Dendritic cell treated with granulocyte-macrophage colony-stimulating factor and Interleukin-4, amounts not matched to agents 40 ng/mL and 50 ng/mL, for 4 days (primary cell): ENCODE results near the gene MBNL2.

Experiments used
- H3K27ac Mint-ChIP-seq: one replicate; pipeline ENCODE4 v1.8.0; 2022; ENCODE audit warnings: mild to moderate bottlenecking, mixed read lengths
- H3K27me3 Mint-ChIP-seq: one replicate; pipeline ENCODE4 v1.8.0; 2022; ENCODE audit warnings: mild to moderate bottlenecking, mixed read lengths
- H3K36me3 Mint-ChIP-seq: one replicate; pipeline ENCODE4 v1.8.0; 2022; ENCODE audit warnings: low read depth, mixed read lengths
- H3K4me1 Mint-ChIP-seq: one replicate; pipeline ENCODE4 v1.8.0; 2022; ENCODE audit warnings: low read depth, mixed read lengths
- H3K4me3 Mint-ChIP-seq: one replicate; pipeline ENCODE4 v1.8.0; 2022; ENCODE audit warnings: mild to moderate bottlenecking, moderate library complexity, mixed read lengths
- H3K9me3 Mint-ChIP-seq: one replicate; pipeline ENCODE4 v1.8.0; 2022; ENCODE audit warnings: mixed read lengths
- intact Hi-C: fragments of 100-400 bp; cut with micrococcal nuclease; formaldehyde crosslinking; loops from one replicate; pipeline ENCODE4 v1.15.0; 2022

The MBNL2 gene

GRCh38 chr13:97257228-97257755 is 35.2 kb downstream of the MBNL2 start:
- peaks cover 26% of the 10 kb centered on the region for H3K36me3 Mint-ChIP-seq
- H3K4me3 Mint-ChIP-seq, result no peak overlapping the region
- no peaks in the 10 kb centered on the region for H3K27me3 Mint-ChIP-seq
- peaks cover 53% of the 10 kb centered on the region for H3K4me1 Mint-ChIP-seq
- intact Hi-C loops, result no loop called here
- H3K9me3 Mint-ChIP-seq, result no peaks in the 10 kb centered on the region
- H3K27ac Mint-ChIP-seq, result peak overlapping the region; percentile 64

- H3K27ac Mint-ChIP-seq, result peak overlapping the region; percentile 64
- peaks cover 29% of the 10 kb centered on the region for H3K36me3 Mint-ChIP-seq
- peaks cover 56% of the 10 kb centered on the region for H3K4me1 Mint-ChIP-seq
- intact Hi-C loops, result no loop called here
- no peaks in the 10 kb centered on the region for H3K27me3 Mint-ChIP-seq
- no peaks in the 10 kb centered on the region for H3K9me3 Mint-ChIP-seq
- no peak overlapping the region for H3K4me3 Mint-ChIP-seq
Observed at GRCh38 chr13:97257800-97258799, 36.0 kb downstream of the MBNL2 start.

GRCh38 chr13:97258801-97259200 is 36.7 kb downstream of the MBNL2 start:
- Mint-ChIP-seq H3K27me3 (no peaks in the 10 kb centered on the region), H3K27ac (no peak overlapping the region), H3K4me1 (peaks cover 56% of the 10 kb centered on the region), H3K4me3 (no peak overlapping the region), H3K36me3 (peaks cover 32% of the 10 kb centered on the region), H3K9me3 (no peaks in the 10 kb centered on the region)
- intact Hi-C loops, result no loop called here

GRCh38 chr13:97259410-97259797 is 37.3 kb downstream of the MBNL2 start:
- Mint-ChIP-seq H3K9me3 (no peaks in the 10 kb centered on the region), H3K4me1 (peaks cover 56% of the 10 kb centered on the region), H3K27me3 (no peaks in the 10 kb centered on the region), H3K4me3 (no peak overlapping the region), H3K36me3 (peaks cover 32% of the 10 kb centered on the region), H3K27ac (no peak overlapping the region)
- intact Hi-C loops, result no loop called here

GRCh38 chr13:97259798-97260714 is 37.9 kb downstream of the MBNL2 start:
- Mint-ChIP-seq H3K27ac (no peak overlapping the region), H3K27me3 (no peaks in the 10 kb centered on the region), H3K4me3 (no peak overlapping the region), H3K36me3 (peaks cover 32% of the 10 kb centered on the region), H3K4me1 (peaks cover 56% of the 10 kb centered on the region), H3K9me3 (no peaks in the 10 kb centered on the region)
- intact Hi-C loops, result no loop called here

GRCh38 chr13:97261254-97262005 is 39.3 kb downstream of the MBNL2 start:
- H3K36me3 Mint-ChIP-seq, result peaks cover 32% of the 10 kb centered on the region
- H3K27ac Mint-ChIP-seq, result peak overlapping the region; percentile 2
- H3K27me3 Mint-ChIP-seq, result no peaks in the 10 kb centered on the region
- H3K4me3 Mint-ChIP-seq, result no peak overlapping the region
- H3K9me3 Mint-ChIP-seq, result no peaks in the 10 kb centered on the region
- peaks cover 56% of the 10 kb centered on the region for H3K4me1 Mint-ChIP-seq
- intact Hi-C loops, result no loop called here

GRCh38 chr13:97262058-97262457 is 39.9 kb downstream of the MBNL2 start:
- H3K9me3 Mint-ChIP-seq, result no peaks in the 10 kb centered on the region
- H3K27ac Mint-ChIP-seq, result peak overlapping the region; percentile 2
- no peaks in the 10 kb centered on the region for H3K27me3 Mint-ChIP-seq
- intact Hi-C loops, result no loop called here
- H3K36me3 Mint-ChIP-seq, result peaks cover 31% of the 10 kb centered on the region
- H3K4me3 Mint-ChIP-seq, result no peak overlapping the region
- peaks cover 52% of the 10 kb centered on the region for H3K4me1 Mint-ChIP-seq

- no peaks in the 10 kb centered on the region for H3K27me3 Mint-ChIP-seq
- peaks cover 30% of the 10 kb centered on the region for H3K36me3 Mint-ChIP-seq
- no peak overlapping the region for H3K27ac Mint-ChIP-seq
- intact Hi-C loops, result no loop called here
- no peaks in the 10 kb centered on the region for H3K9me3 Mint-ChIP-seq
- H3K4me1 Mint-ChIP-seq, result peaks cover 42% of the 10 kb centered on the region
- H3K4me3 Mint-ChIP-seq, result no peak overlapping the region
Observed at GRCh38 chr13:97263160-97263559, 41.0 kb downstream of the MBNL2 start.

- no peak overlapping the region for H3K4me3 Mint-ChIP-seq
- intact Hi-C loops, result no loop called here
- H3K4me1 Mint-ChIP-seq, result peaks cover 30% of the 10 kb centered on the region
- no peaks in the 10 kb centered on the region for H3K27me3 Mint-ChIP-seq
- no peak overlapping the region for H3K27ac Mint-ChIP-seq
- H3K9me3 Mint-ChIP-seq, result no peaks in the 10 kb centered on the region
- peaks cover 32% of the 10 kb centered on the region for H3K36me3 Mint-ChIP-seq
Observed at GRCh38 chr13:97264663-97265062, 42.5 kb downstream of the MBNL2 start.

GRCh38 chr13:97266332-97266731 is 44.2 kb downstream of the MBNL2 start:
- H3K36me3 Mint-ChIP-seq, result peaks cover 27% of the 10 kb centered on the region
- intact Hi-C loops, result no loop called here
- H3K4me3 Mint-ChIP-seq, result no peak overlapping the region
- no peak overlapping the region for H3K27ac Mint-ChIP-seq
- H3K4me1 Mint-ChIP-seq, result peaks cover 13% of the 10 kb centered on the region
- no peaks in the 10 kb centered on the region for H3K9me3 Mint-ChIP-seq
- no peaks in the 10 kb centered on the region for H3K27me3 Mint-ChIP-seq

- Mint-ChIP-seq H3K27me3 (no peaks in the 10 kb centered on the region), H3K4me1 (peaks cover 7% of the 10 kb centered on the region), H3K9me3 (no peaks in the 10 kb centered on the region), H3K36me3 (peaks cover 21% of the 10 kb centered on the region), H3K27ac (no peak overlapping the region), H3K4me3 (no peak overlapping the region)
- intact Hi-C loops, result no loop called here
Observed at GRCh38 chr13:97266772-97267417, 44.8 kb downstream of the MBNL2 start.

GRCh38 chr13:97267418-97268059 is 45.4 kb downstream of the MBNL2 start:
- Mint-ChIP-seq H3K9me3 (no peaks in the 10 kb centered on the region), H3K4me3 (no peak overlapping the region), H3K4me1 (peaks cover under 1% of the 10 kb centered on the region), H3K36me3 (peaks cover 21% of the 10 kb centered on the region), H3K27me3 (no peaks in the 10 kb centered on the region), H3K27ac (no peak overlapping the region)
- intact Hi-C loops, result no loop called here
